Activated naive CD4-positive, alpha-beta T cell treated with anti-CD3 and anti-CD28 coated beads, Interleukin-2, amount 50 U/mL, for 24 hours (primary cell): ENCODE results near the gene MACF1.
A peak's percentile ranks its signal among the peaks of the same experiment; 100 is the strongest.

Experiments used
- H3K27ac Mint-ChIP-seq: one replicate; pipeline ENCODE4 v1.8.0; 2021; ENCODE audit warnings: mild to moderate bottlenecking, mixed read lengths
- H3K27me3 Mint-ChIP-seq: one replicate; pipeline ENCODE4 v1.8.0; 2021; ENCODE audit warnings: mixed read lengths
- H3K36me3 Mint-ChIP-seq: one replicate; pipeline ENCODE4 v1.8.0; 2021; ENCODE audit warnings: mixed read lengths
- H3K4me1 Mint-ChIP-seq: one replicate; pipeline ENCODE4 v1.8.0; 2021; ENCODE audit warnings: mixed read lengths
- H3K4me3 Mint-ChIP-seq: one replicate; pipeline ENCODE4 v1.8.0; 2021; ENCODE audit warnings: mild to moderate bottlenecking, mixed read lengths
- H3K9me3 Mint-ChIP-seq: one replicate; pipeline ENCODE4 v1.8.0; 2021; ENCODE audit warnings: mixed read lengths

The MACF1 gene

GRCh38 chr1:39407510-39407895, 203.0 kb downstream of the MACF1 start:
- Mint-ChIP-seq H3K27me3 (no peaks in the 10 kb centered on the region), H3K4me1 (peaks cover 66% of the 10 kb centered on the region), H3K9me3 (no peaks in the 10 kb centered on the region), H3K36me3 (peaks cover 4% of the 10 kb centered on the region), H3K27ac (peak overlapping the region; percentile 17), H3K4me3 (peak overlapping the region; percentile 88)

- peaks cover 4% of the 10 kb centered on the region for H3K36me3 Mint-ChIP-seq
- peak overlapping the region; percentile 62 for H3K27ac Mint-ChIP-seq
- H3K4me3 Mint-ChIP-seq, result peak overlapping the region; percentile 88
- no peaks in the 10 kb centered on the region for H3K9me3 Mint-ChIP-seq
- H3K4me1 Mint-ChIP-seq, result peaks cover 68% of the 10 kb centered on the region
- H3K27me3 Mint-ChIP-seq, result no peaks in the 10 kb centered on the region
These were observed 203.6 kb downstream of the MACF1 start for GRCh38 chr1:39407896-39408640.

- H3K36me3 Mint-ChIP-seq, result peaks cover 2% of the 10 kb centered on the region
- H3K4me1 Mint-ChIP-seq, result peaks cover 68% of the 10 kb centered on the region
- no peaks in the 10 kb centered on the region for H3K27me3 Mint-ChIP-seq
- peak overlapping the region; percentile 88 for H3K4me3 Mint-ChIP-seq
- H3K27ac Mint-ChIP-seq, result no peak overlapping the region
- no peaks in the 10 kb centered on the region for H3K9me3 Mint-ChIP-seq
These were observed 204.2 kb downstream of the MACF1 start for GRCh38 chr1:39408641-39409054.

GRCh38 chr1:39409055-39409816, 204.7 kb downstream of the MACF1 start:
- no peaks in the 10 kb centered on the region for H3K27me3 Mint-ChIP-seq
- H3K4me1 Mint-ChIP-seq, result peaks cover 70% of the 10 kb centered on the region
- H3K36me3 Mint-ChIP-seq, result peaks cover 2% of the 10 kb centered on the region
- no peaks in the 10 kb centered on the region for H3K9me3 Mint-ChIP-seq
- no peak overlapping the region for H3K27ac Mint-ChIP-seq
- peak overlapping the region; percentile 69 for H3K4me3 Mint-ChIP-seq

GRCh38 chr1:39410915-39411436, 206.5 kb downstream of the MACF1 start:
- H3K27me3 Mint-ChIP-seq, result no peaks in the 10 kb centered on the region
- peak overlapping the region; percentile 51 for H3K27ac Mint-ChIP-seq
- no peaks in the 10 kb centered on the region for H3K9me3 Mint-ChIP-seq
- peaks cover 64% of the 10 kb centered on the region for H3K4me1 Mint-ChIP-seq
- peaks cover 5% of the 10 kb centered on the region for H3K36me3 Mint-ChIP-seq
- peak overlapping the region; percentile 13 for H3K4me3 Mint-ChIP-seq

- Mint-ChIP-seq H3K27ac (no peak overlapping the region), H3K4me3 (no peak overlapping the region), H3K9me3 (no peaks in the 10 kb centered on the region), H3K27me3 (no peaks in the 10 kb centered on the region), H3K4me1 (peaks cover 66% of the 10 kb centered on the region), H3K36me3 (peaks cover 5% of the 10 kb centered on the region)
These were observed 207.3 kb downstream of the MACF1 start for GRCh38 chr1:39411526-39412478.

- no peak overlapping the region for H3K27ac Mint-ChIP-seq
- peaks cover 5% of the 10 kb centered on the region for H3K36me3 Mint-ChIP-seq
- H3K4me1 Mint-ChIP-seq, result peaks cover 57% of the 10 kb centered on the region
- H3K27me3 Mint-ChIP-seq, result no peaks in the 10 kb centered on the region
- no peaks in the 10 kb centered on the region for H3K9me3 Mint-ChIP-seq
- no peak overlapping the region for H3K4me3 Mint-ChIP-seq
These were observed 208.4 kb downstream of the MACF1 start for GRCh38 chr1:39412892-39413291.

- peaks cover 60% of the 10 kb centered on the region for H3K4me1 Mint-ChIP-seq
- peaks cover 9% of the 10 kb centered on the region for H3K36me3 Mint-ChIP-seq
- H3K4me3 Mint-ChIP-seq, result no peak overlapping the region
- no peaks in the 10 kb centered on the region for H3K9me3 Mint-ChIP-seq
- H3K27ac Mint-ChIP-seq, result peak overlapping the region; percentile 30
- H3K27me3 Mint-ChIP-seq, result no peaks in the 10 kb centered on the region
These were observed 209.5 kb downstream of the MACF1 start for GRCh38 chr1:39413902-39414528.

- H3K36me3 Mint-ChIP-seq, result peaks cover 9% of the 10 kb centered on the region
- no peaks in the 10 kb centered on the region for H3K27me3 Mint-ChIP-seq
- peaks cover 55% of the 10 kb centered on the region for H3K4me1 Mint-ChIP-seq
- H3K27ac Mint-ChIP-seq, result no peak overlapping the region
- H3K4me3 Mint-ChIP-seq, result no peak overlapping the region
- no peaks in the 10 kb centered on the region for H3K9me3 Mint-ChIP-seq
These were observed 211.1 kb downstream of the MACF1 start for GRCh38 chr1:39415553-39415952.

GRCh38 chr1:39416609-39417008, 212.1 kb downstream of the MACF1 start:
- Mint-ChIP-seq H3K36me3 (peaks cover 8% of the 10 kb centered on the region), H3K27me3 (no peaks in the 10 kb centered on the region), H3K27ac (no peak overlapping the region), H3K9me3 (no peaks in the 10 kb centered on the region), H3K4me1 (peaks cover 44% of the 10 kb centered on the region), H3K4me3 (no peak overlapping the region)

GRCh38 chr1:39418236-39418635, 213.7 kb downstream of the MACF1 start:
- H3K27ac Mint-ChIP-seq, result no peak overlapping the region
- H3K4me1 Mint-ChIP-seq, result peaks cover 38% of the 10 kb centered on the region
- H3K9me3 Mint-ChIP-seq, result no peaks in the 10 kb centered on the region
- peaks cover 12% of the 10 kb centered on the region for H3K36me3 Mint-ChIP-seq
- H3K4me3 Mint-ChIP-seq, result no peak overlapping the region
- no peaks in the 10 kb centered on the region for H3K27me3 Mint-ChIP-seq

- peaks cover 19% of the 10 kb centered on the region for H3K36me3 Mint-ChIP-seq
- no peak overlapping the region for H3K27ac Mint-ChIP-seq
- no peaks in the 10 kb centered on the region for H3K27me3 Mint-ChIP-seq
- H3K9me3 Mint-ChIP-seq, result no peaks in the 10 kb centered on the region
- peaks cover 32% of the 10 kb centered on the region for H3K4me1 Mint-ChIP-seq
- H3K4me3 Mint-ChIP-seq, result no peak overlapping the region
These were observed 216.0 kb downstream of the MACF1 start for GRCh38 chr1:39420493-39420892.

- Mint-ChIP-seq H3K36me3 (peaks cover 26% of the 10 kb centered on the region), H3K4me1 (peaks cover 23% of the 10 kb centered on the region), H3K4me3 (no peak overlapping the region), H3K9me3 (no peaks in the 10 kb centered on the region), H3K27ac (peak overlapping the region; percentile 13), H3K27me3 (no peaks in the 10 kb centered on the region)
These were observed 218.1 kb downstream of the MACF1 start for GRCh38 chr1:39422614-39423013.

- H3K27ac Mint-ChIP-seq, result peak overlapping the region; percentile 2
- no peak overlapping the region for H3K4me3 Mint-ChIP-seq
- no peaks in the 10 kb centered on the region for H3K27me3 Mint-ChIP-seq
- H3K4me1 Mint-ChIP-seq, result peaks cover 10% of the 10 kb centered on the region
- H3K9me3 Mint-ChIP-seq, result no peaks in the 10 kb centered on the region
- H3K36me3 Mint-ChIP-seq, result peaks cover 26% of the 10 kb centered on the region
These were observed 220.7 kb downstream of the MACF1 start for GRCh38 chr1:39425151-39425550.

- H3K9me3 Mint-ChIP-seq, result no peaks in the 10 kb centered on the region
- H3K27ac Mint-ChIP-seq, result no peak overlapping the region
- H3K4me1 Mint-ChIP-seq, result peaks cover 8% of the 10 kb centered on the region
- peaks cover 28% of the 10 kb centered on the region for H3K36me3 Mint-ChIP-seq
- H3K4me3 Mint-ChIP-seq, result no peak overlapping the region
- H3K27me3 Mint-ChIP-seq, result no peaks in the 10 kb centered on the region
These were observed 221.1 kb downstream of the MACF1 start for GRCh38 chr1:39425634-39426033.
